GM12878 (cell line): Measurements from ENCODE around the gene DHRS1.

ENCODE experiments used
- CREB1 ChIP-seq: IDR thresholded peaks from 2 replicates; pipeline ENCODE4 v1.6.1; 2012; ENCODE audit warnings: low read depth, mild to moderate bottlenecking, inconsistent platforms
- EZH2 ChIP-seq: IDR thresholded peaks from 2 replicates; pipeline ENCODE4 v1.6.1; 2012; ENCODE audit warnings: low read depth, mild to moderate bottlenecking, control low read depth, inconsistent platforms, low read length, borderline replicate concordance; ENCODE audit not compliant: control insufficient read depth
- MTA2 ChIP-seq: fragments of 450-650 bp; IDR thresholded peaks from 2 replicates; pipeline ENCODE4 v1.6.1; 2016; ENCODE audit warnings: low read depth, mild to moderate bottlenecking, moderate library complexity
- MYC ChIP-seq: IDR thresholded peaks from 2 replicates; pipeline ENCODE4 v1.6.1; 2011; ENCODE audit warnings: mild to moderate bottlenecking, low read length, moderate library complexity, inconsistent platforms; ENCODE audit not compliant: insufficient read depth, insufficient replicate concordance, insufficient read length, severe bottlenecking
- POLR2A ChIP-seq: IDR thresholded peaks from 2 replicates; pipeline ENCODE4 v1.6.1; 2011; ENCODE audit warnings: low read depth, mild to moderate bottlenecking, low read length
- RCOR1 ChIP-seq: conservative IDR thresholded peaks from 2 replicates; pipeline ENCODE4 v1.6.1; 2012; ENCODE audit warnings: low read depth, low read length, improper control_type of control experiment
- SREBF2 ChIP-seq: IDR thresholded peaks from 2 replicates; pipeline ENCODE4 v1.6.1; 2012; ENCODE audit warnings: mild to moderate bottlenecking, low read length
- ZBED1 ChIP-seq: IDR thresholded peaks from 2 replicates; pipeline ENCODE4 v1.6.1; 2016; ENCODE audit warnings: borderline replicate concordance
- ZNF622 ChIP-seq: fragments of 450-650 bp; IDR thresholded peaks from 2 replicates; pipeline ENCODE4 v1.6.1; 2017; ENCODE audit warnings: mild to moderate bottlenecking, inconsistent platforms
- TF ChIP-seq, protein P1 (sequence below): IDR thresholded peaks from 2 replicates; pipeline ENCODE4 v1.6.1; 2012; ENCODE audit warnings: low read depth, low read length, improper control_type of control experiment
- TF ChIP-seq, protein P2 (sequence below), 3 experiments: IDR thresholded peaks in 2 of 3; conservative IDR thresholded peaks in 1 of 3; 2 replicates each; pipeline ENCODE4 v1.5.1; 2011; ENCODE audit warnings: low read depth in 3 of 3, low read length in 3 of 3, mild to moderate bottlenecking in 3 of 3, control low read depth in 2 of 3, moderate library complexity in 2 of 3, inconsistent platforms in 1 of 3, mixed read lengths in 1 of 3; ENCODE audit not compliant: control insufficient read depth in 2 of 3, insufficient read depth in 1 of 3; ENCODE audit errors: extremely low read depth in 1 of 3
- TF ChIP-seq, protein P3 (sequence below): fragments of 450-650 bp; IDR thresholded peaks from 2 replicates; pipeline ENCODE4 v1.6.1; 2016; ENCODE audit warnings: mild to moderate bottlenecking
- TF ChIP-seq, protein P4 (sequence below): fragments of 450-650 bp; IDR thresholded peaks from 2 replicates; pipeline ENCODE4 v1.6.1; 2017; ENCODE audit warnings: mild to moderate bottlenecking, moderate library complexity

DNA sequence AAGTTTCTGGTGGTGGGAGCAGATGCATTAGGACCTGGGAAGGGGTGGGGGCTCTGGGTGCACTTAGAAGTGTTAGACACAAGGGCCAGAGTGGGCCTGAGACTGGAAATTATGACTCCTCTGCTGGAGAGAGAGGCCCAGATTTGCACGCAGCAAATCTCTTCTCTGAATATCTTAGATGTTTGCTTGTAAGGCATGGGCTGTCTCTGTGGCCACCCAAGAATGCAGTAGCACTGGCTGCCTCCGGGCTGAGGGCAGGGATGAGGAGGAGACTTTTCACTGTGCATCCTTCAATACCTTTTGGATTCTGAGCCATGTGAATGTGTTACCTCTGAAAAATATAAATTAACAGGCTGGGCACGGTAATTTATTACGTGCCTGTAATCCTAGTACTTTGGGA, 14.2 kb downstream of the DHRS1 start:
- TF ChIP-seq ZNF622 (no peak), RCOR1 (no peak), POLR2A (no peak), ZBED1 (no peak), CREB1 (no peak), MYC (no peak), SREBF2 (no peak), EZH2 (no peak), MTA2 (no peak)
- TF ChIP-seq, protein P1, sequence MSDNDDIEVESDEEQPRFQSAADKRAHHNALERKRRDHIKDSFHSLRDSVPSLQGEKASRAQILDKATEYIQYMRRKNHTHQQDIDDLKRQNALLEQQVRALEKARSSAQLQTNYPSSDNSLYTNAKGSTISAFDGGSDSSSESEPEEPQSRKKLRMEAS, result no peak
- TF ChIP-seq, protein P2, sequence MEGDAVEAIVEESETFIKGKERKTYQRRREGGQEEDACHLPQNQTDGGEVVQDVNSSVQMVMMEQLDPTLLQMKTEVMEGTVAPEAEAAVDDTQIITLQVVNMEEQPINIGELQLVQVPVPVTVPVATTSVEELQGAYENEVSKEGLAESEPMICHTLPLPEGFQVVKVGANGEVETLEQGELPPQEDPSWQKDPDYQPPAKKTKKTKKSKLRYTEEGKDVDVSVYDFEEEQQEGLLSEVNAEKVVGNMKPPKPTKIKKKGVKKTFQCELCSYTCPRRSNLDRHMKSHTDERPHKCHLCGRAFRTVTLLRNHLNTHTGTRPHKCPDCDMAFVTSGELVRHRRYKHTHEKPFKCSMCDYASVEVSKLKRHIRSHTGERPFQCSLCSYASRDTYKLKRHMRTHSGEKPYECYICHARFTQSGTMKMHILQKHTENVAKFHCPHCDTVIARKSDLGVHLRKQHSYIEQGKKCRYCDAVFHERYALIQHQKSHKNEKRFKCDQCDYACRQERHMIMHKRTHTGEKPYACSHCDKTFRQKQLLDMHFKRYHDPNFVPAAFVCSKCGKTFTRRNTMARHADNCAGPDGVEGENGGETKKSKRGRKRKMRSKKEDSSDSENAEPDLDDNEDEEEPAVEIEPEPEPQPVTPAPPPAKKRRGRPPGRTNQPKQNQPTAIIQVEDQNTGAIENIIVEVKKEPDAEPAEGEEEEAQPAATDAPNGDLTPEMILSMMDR (IDR thresholded peaks at IDR 0.05 in 2 of 3, conservative IDR thresholded peaks at IDR 0.05 in 1 of 3; ENCODE audit: control insufficient read depth in 2 of 3, extremely low read depth in 1 of 3, insufficient read depth in 1 of 3, low read depth in 3 of 3, low read length in 3 of 3), result no peak
- TF ChIP-seq, protein P3, sequence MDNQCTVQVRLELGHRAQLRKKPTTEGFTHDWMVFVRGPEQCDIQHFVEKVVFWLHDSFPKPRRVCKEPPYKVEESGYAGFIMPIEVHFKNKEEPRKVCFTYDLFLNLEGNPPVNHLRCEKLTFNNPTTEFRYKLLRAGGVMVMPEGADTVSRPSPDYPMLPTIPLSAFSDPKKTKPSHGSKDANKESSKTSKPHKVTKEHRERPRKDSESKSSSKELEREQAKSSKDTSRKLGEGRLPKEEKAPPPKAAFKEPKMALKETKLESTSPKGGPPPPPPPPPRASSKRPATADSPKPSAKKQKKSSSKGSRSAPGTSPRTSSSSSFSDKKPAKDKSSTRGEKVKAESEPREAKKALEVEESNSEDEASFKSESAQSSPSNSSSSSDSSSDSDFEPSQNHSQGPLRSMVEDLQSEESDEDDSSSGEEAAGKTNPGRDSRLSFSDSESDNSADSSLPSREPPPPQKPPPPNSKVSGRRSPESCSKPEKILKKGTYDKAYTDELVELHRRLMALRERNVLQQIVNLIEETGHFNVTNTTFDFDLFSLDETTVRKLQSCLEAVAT, result no peak
- TF ChIP-seq, protein P4, sequence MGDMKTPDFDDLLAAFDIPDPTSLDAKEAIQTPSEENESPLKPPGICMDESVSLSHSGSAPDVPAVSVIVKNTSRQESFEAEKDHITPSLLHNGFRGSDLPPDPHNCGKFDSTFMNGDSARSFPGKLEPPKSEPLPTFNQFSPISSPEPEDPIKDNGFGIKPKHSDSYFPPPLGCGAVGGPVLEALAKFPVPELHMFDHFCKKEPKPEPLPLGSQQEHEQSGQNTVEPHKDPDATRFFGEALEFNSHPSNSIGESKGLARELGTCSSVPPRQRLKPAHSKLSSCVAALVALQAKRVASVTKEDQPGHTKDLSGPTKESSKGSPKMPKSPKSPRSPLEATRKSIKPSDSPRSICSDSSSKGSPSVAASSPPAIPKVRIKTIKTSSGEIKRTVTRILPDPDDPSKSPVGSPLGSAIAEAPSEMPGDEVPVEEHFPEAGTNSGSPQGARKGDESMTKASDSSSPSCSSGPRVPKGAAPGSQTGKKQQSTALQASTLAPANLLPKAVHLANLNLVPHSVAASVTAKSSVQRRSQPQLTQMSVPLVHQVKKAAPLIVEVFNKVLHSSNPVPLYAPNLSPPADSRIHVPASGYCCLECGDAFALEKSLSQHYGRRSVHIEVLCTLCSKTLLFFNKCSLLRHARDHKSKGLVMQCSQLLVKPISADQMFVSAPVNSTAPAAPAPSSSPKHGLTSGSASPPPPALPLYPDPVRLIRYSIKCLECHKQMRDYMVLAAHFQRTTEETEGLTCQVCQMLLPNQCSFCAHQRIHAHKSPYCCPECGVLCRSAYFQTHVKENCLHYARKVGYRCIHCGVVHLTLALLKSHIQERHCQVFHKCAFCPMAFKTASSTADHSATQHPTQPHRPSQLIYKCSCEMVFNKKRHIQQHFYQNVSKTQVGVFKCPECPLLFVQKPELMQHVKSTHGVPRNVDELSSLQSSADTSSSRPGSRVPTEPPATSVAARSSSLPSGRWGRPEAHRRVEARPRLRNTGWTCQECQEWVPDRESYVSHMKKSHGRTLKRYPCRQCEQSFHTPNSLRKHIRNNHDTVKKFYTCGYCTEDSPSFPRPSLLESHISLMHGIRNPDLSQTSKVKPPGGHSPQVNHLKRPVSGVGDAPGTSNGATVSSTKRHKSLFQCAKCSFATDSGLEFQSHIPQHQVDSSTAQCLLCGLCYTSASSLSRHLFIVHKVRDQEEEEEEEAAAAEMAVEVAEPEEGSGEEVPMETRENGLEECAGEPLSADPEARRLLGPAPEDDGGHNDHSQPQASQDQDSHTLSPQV, result no peak
